ENCODE measurements around the gene TINAGL1. TPM values are rescaled to one million over a fixed set of nuclear protein-coding genes. Genes with fewer than 3 reads are reported as not detected.
A peak's percentile ranks its signal among the peaks of the same experiment; 100 is the strongest.

Gene TINAGL1
- total and polyA plus RNA-seq, 7 donors: 28.5 to 59.6 (median 52.5) TPM

- no peak overlapping the region for H3K27ac ChIP-seq
Observed at GRCh38 chr1:31624731-31625514, 48.6 kb downstream of the TINAGL1 start.

GRCh38 chr1:31625561-31626222 is 49.4 kb downstream of the TINAGL1 start:
- intact Hi-C loops (cut with DNase I): no loop called here
- peaks cover 35% of the 10 kb centered on the region for H3K4me1 ChIP-seq
- H3K4me3 ChIP-seq: no peak overlapping the region
- no peaks in the 10 kb centered on the region for H3K9me3 ChIP-seq
- peaks cover 3 to 29% of the 10 kb centered on the region in 2 donors for H3K36me3 ChIP-seq (ENCODE audit: insufficient read depth in 1 of 2, low read depth in 1 of 2)
- no peak for TF ChIP-seq CTCF (IDR thresholded peaks at IDR 0.05)
- 86 to 95% (median 88%) methylated on average over 4 of the region's 4 CpGs for WGBS, 3 donors
- peak overlapping the region; percentile 92 for H3K27ac ChIP-seq
- ATAC-seq (no peak), DNase-seq (no peak)
- no peaks in the 10 kb centered on the region for H3K27me3 ChIP-seq (ENCODE audit: insufficient read depth in 3 of 3, low read length in 2 of 3)

More at GRCh38 chr1:31624731-31625514, 48.6 kb downstream of the TINAGL1 start:
- no peak for DNase-seq
- H3K4me3 ChIP-seq: no peak overlapping the region
- H3K4me1 ChIP-seq: peaks cover 35% of the 10 kb centered on the region
- intact Hi-C loops (cut with DNase I): no loop called here
- no peaks in the 10 kb centered on the region for H3K9me3 ChIP-seq
- no peaks in the 10 kb centered on the region for H3K27me3 ChIP-seq (ENCODE audit: insufficient read depth in 3 of 3, low read length in 2 of 3)
- TF ChIP-seq CTCF (IDR thresholded peaks at IDR 0.05): no peak
- H3K36me3 ChIP-seq (ENCODE audit: insufficient read depth in 1 of 2, low read depth in 1 of 2): peaks cover 2 to 22% of the 10 kb centered on the region in 2 donors
- no peak for ATAC-seq
- 91 to 96% (median 94%) methylated on average over 15 to 16 of the region's 16 CpGs for WGBS, 3 donors

GRCh38 chr1:31626223-31627207 is 50.2 kb downstream of the TINAGL1 start:
- intact Hi-C loops (cut with DNase I): no loop called here
- Histone ChIP-seq H3K9me3 (no peaks in the 10 kb centered on the region), H3K27me3 (ENCODE audit: insufficient read depth in 3 of 3, low read length in 2 of 3) (no peaks in the 10 kb centered on the region), H3K36me3 (ENCODE audit: insufficient read depth in 1 of 2, low read depth in 1 of 2) (peaks cover 3 to 37% of the 10 kb centered on the region in 2 donors), H3K27ac (peak overlapping the region; percentile 92), H3K4me1 (peaks cover 43% of the 10 kb centered on the region), H3K4me3 (no peak overlapping the region)
- peak; percentile 11 to 40 (median 24) for ATAC-seq
- DNase-seq: peak; percentile 58 to 72
- 55 to 69% (median 58%) methylated on average over 23 of the region's 23 CpGs for WGBS, 3 donors
- no peak for TF ChIP-seq CTCF (IDR thresholded peaks at IDR 0.05)

- H3K4me3 ChIP-seq: peak overlapping the region; percentile 36
- TF ChIP-seq CTCF (IDR thresholded peaks at IDR 0.05): no peak
- WGBS, 3 donors: 21 to 35% (median 23%) methylated on average over 13 of the region's 13 CpGs
- ATAC-seq: peak; percentile 78 to 83 (median 80)
- peak; percentile 75 to 91 for DNase-seq
- no peaks in the 10 kb centered on the region for H3K9me3 ChIP-seq
- H3K27me3 ChIP-seq (ENCODE audit: insufficient read depth in 3 of 3, low read length in 2 of 3): no peaks in the 10 kb centered on the region
- intact Hi-C loops (cut with DNase I): no loop called here
- peaks cover 52% of the 10 kb centered on the region for H3K4me1 ChIP-seq
- peaks cover 3 to 45% of the 10 kb centered on the region in 2 donors for H3K36me3 ChIP-seq (ENCODE audit: insufficient read depth in 1 of 2, low read depth in 1 of 2)
- H3K27ac ChIP-seq: peak overlapping the region; percentile 92
Observed at GRCh38 chr1:31627301-31627929, 51.1 kb downstream of the TINAGL1 start.

Measured in psoas muscle (tissue), 8 donors.